Inflammatory macrophage (primary cell): Measurements from ENCODE around the gene NCOA1.
"Not testable (repeated sequence)": the region's sequence is repeated elsewhere in the genome, so short reads cannot be mapped to it uniquely, and the experiment has no call there.

Source experiments
- DNase-seq, 2 donors: peaks; one replicate each; pipeline ENCODE4 v3.0.0-alpha.2; 2020 to 2022

NCOA1 gene

DNA sequence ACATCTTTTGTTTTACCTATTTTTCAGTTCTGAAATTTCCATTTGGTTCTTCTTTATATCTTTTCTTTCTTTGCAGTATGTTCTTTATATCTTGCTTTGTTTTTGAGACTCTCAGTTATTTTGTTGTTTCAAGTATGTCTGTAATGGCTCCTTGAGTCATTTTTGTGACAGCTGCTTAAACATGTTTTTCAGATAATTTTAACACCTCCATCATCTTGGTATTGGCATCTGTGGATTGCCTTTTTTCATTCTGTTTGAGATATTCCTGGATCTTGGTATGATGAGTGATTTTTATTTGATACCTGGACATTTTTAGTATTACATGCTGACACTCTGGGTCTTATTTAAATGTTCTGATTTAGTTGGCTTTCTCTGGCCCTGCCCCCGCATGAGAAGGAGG is 89.5 kb downstream of the NCOA1 start:
- DNase-seq: no peak

DNA sequence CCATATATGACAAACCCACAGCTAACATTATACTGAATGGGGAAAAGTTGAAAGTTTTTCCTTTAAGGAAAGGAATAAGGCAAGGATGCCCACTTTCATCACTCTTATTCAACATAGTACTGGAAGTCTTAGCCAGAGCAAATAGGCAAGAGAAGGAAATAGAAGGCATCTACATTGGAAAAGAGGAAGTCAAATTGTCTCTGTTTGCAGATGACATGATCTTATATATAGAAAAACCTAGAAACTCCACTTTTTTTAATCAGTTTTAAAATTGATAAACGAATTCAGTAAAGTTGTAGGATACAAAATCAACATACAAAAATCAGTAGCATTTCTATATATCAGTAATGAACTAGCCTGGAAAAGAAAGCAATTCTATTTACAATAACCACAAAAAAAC is 90.9 kb downstream of the NCOA1 start:
- DNase-seq: not testable (repeated sequence)

DNA sequence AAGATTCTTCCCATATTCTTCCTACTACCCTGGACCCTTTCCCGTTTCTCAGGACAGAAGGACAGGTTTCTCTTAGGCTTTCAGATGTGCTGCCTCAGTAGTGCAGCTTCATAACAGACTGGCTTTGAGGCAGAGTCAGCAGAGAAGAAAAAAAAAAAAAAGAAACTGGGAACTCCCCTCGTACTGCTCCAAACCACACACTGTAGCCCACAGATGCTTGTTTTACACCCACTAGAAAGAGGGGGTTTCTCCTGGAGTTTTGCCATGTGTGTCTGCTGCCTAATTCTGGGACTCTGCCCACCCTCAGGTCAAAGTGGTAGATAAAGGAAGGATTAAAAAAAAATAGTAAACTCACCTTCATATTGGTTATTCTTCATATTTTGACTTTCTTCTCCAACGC is 95.9 kb downstream of the NCOA1 start:
- DNase-seq: no peak

DNA sequence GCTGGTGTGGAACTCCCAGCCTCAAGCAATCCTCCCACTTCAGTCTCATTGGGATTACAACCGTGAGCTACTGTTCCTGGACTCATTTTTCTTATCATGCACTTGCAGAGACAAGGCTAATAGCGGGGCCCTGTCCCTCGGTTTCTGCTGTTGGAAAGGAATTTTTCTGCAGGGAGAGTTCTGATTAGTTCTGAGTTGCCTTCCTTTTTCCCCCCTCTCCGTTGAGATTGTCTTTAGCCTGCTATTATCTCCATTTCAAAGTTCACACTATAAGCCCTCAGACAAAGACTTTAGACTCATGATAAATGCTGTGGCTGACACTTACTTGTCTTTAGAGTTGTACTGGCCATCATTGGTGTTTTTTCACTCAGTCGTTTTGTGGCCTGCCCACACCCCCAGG is 97.2 kb downstream of the NCOA1 start:
- no peak for DNase-seq

DNA sequence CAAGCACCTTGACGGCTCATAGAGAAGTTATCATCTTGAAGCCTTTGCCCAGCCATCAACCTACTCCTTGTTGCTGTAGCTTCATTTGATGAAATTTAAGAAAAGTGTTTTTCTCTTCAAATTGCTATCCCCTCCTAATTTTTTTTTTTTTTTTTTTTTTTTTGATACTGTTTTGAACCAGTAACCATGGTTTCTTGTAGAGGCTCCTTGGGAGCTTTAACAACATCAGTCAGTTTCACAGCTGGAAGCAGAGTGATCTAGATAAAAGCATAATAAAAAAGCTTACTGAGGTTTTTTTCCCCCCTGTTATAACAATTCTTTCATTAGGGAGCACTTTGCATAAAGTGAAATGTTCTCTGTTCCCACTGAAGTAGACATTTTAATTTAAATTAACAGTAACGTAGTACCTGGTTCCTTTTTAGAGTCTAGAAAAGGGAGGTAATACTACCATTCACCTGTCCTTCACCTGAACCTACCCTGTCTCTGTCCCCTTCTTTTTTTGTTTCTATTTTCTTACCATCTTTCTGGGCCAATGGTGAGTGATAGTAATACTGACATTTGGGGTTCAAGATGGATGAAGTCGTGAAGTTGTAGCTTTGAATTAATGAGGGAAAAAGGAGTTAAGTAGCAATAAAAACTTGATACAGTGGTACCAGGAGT is 101.5 kb downstream of the NCOA1 start:
- DNase-seq: no peak

DNA sequence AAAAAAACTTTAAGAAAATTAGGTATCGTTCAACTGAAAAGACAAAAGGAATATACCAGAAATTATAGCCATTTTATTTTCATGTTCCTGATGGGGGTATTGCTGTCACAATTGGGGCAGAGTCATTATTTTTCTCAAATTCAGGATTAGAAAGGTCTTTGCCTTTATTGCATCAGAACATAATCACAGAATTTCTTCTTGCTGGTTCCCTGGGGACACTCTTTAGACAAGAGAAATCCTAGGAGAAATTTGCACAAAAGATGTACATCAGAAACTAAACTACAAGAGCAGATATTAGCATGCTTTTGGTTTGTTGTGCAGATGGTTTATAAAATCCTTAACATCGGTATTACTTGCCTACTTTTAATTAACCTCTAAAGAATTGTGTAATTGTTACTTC is 103.2 kb downstream of the NCOA1 start:
- no peak for DNase-seq

DNA sequence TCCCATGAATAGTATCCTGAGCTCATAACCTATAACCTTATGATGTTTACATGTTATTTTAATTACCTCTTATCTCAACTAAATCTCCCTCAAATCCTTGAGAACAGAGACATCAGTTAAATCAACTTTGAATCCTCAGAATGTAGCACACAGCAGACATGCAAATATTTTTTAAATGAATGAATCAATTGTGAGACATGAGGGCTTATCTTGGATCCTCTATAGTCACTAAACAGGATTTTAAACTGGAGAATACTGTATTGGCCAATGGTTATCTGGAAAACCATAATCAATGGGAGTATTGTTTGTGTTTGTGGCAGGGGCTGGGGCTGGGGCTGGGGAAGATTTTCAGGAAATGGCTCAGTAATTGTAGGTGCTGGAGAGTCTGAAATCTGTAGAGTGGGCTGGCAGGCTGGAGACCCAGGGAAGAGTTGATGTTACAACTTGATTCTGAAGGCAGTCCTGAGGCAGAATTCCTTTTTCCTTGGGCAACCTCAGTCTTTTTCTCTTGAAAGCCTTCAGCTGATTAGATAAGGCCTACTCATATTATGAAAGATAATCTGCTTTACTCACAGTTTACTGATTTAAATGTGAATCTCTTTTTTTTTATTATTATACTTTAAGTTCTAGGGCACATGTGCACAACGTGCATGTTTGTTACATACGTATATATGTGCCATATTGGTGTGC is 106.3 kb downstream of the NCOA1 start:
- DNase-seq: no peak

DNA sequence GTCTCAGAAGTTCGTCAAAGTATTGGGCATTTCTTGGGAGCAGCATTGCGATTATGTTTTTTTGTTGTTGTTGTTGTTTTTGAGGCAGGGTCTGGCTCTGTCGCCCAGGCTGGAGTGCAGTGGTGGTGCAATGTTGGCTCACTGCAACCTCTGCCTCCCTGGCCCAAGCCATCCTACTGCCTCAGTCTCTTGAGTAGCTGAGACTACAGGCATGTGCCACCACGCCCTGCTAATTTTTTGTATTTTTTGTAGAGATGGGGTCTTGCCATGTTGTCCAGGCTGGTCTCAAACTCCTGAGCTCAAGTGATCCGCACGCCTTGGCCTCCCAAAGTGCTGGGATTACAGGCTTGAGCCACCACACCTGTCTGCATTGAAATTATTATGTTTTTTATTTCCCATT is 109.1 kb downstream of the NCOA1 start:
- not testable (repeated sequence) for DNase-seq

DNA sequence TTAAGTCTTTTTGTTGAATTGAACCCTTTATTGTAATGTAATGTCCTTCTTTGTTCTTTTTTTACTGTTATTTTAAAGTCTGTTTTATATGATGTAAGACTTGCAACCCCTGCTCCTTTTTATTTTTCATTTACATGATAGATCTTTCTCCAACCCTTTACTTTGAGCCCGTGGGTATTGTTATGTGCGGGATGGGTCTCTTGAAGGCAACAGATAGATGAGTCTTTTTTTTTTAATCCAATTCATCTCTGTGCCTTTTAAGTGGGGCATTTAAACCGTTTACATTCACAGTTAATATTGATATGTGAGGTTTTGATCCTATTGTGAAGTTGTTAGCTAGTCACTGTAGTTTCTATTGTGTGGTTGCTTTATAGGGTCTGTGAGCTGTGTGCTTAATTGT is 120.6 kb downstream of the NCOA1 start:
- DNase-seq: no peak

DNA sequence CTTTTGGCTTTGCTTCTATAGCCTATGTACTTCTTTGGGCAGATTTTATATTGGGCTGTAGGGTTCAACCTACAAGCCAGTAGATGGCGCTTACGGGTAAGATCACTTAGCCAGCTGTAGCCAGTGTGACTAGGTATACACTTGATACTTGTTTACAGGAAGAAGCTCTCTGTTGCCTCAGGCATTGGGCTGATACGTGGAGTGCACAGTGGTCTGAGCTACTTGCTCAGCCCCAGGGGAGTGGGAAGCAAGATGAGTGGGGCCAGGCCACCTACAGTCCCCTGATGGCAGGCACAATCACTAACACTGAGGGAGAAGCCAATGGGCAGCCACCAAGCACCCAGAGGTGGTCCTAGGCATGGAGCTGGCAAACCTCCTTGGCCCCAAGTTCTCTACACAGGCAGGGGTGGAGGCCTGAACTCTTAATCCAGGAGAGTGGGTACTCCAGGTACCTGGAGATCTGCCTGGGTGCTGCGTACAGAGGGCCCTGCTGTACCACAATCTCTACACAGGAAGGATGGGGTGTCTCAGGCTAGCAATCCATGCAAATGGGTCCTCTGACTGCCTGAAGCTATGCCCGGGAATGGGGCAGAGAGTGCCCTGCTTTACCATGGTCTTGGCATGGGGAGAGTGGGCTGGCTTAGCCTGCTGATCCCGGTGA is 122.2 kb downstream of the NCOA1 start:
- peak; percentile 55 to 56 for DNase-seq

DNA sequence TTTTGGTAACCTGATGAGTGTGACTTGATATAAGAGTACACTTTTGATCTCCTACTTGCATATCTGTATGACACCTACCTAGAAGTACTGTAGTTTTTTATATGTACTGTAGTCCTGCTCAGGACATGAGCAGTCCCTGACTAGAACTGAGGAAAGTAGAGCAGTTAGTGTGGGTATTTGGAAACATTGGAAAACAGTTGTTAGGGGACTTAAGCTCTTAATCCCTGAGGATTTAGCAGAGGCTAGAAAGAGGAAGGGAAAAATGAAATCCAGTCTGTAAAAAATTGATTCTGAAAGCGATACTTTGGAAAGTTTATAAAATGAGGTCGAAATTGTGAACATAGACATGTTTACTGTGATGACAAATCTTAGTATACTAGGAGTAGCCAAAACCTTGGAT is 125.6 kb downstream of the NCOA1 start:
- DNase-seq: no peak

DNA sequence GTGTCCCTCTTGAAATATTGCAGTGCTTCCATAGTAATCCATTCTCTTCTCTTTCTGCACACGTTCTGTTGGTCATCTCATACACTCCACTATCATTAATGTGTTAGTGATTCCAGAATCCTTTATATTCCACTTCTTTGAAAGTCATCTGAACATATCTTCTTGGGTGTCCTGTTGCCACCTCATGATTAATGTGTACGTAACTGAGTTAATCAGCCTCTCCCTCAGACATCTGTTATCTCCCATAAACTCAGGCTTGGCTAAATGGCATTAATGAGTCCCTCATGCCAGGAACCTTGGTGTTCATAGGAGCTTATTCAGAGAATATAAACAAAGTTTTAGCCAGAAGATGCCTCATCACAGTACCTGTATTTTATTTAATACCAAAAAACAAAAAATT is 126.4 kb downstream of the NCOA1 start:
- DNase-seq: no peak

DNA sequence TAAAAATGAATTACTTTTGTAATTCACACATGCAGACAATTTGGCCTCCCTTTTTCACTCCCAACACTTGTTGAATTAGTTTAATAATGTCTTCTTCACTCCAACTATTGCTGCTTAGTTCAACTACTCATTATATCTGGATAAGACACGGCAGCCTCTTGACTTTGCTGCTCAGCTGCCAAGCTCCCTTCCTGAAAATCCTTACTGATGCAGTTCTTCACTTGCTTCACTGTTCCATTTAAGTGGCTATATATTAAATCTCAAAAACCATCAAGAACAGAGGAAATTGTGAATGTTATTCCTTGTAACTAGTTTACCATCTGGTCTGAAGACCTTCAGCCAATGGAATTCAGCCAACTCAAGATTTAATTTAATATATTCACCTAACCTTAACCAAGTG is 127.1 kb downstream of the NCOA1 start:
- DNase-seq: no peak

DNA sequence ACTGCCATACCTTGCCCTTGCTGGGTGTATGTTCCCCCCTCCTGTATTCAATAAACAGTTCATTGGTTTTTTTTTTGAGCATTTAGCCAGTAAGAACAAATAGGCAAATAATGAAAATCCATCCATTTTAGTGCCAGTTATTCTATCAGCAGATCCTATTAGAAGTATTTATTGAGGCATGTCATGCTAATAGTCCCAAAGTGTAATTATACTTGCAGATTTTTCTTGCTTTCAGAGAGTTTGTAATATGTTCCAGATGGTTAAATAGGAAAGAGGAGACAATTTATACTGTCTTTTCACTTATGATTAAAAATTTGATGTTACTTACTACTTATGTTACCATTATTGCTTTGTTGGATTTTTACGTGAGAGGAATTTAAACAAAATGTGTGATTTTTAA is 127.6 kb downstream of the NCOA1 start:
- DNase-seq: no peak

DNA sequence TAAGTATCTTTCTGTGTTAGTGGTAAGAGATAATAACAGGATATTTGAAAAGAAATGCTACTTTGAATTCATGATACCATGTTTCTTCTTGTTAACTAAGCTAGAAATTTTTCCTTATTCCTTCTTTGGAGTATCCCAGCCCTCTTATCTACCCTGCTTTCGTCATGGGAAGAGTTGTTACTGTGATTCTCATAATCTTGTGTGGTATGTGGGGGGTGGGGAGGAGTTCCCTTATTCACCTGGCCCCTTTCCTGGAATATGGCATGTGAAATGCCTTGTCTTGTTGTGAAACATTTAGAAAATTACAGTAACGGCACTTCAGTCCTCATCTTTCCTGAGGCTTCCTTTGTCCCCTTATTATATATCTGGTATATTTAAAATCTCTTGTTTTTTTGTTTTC is 129.9 kb downstream of the NCOA1 start:
- no peak for DNase-seq

DNA sequence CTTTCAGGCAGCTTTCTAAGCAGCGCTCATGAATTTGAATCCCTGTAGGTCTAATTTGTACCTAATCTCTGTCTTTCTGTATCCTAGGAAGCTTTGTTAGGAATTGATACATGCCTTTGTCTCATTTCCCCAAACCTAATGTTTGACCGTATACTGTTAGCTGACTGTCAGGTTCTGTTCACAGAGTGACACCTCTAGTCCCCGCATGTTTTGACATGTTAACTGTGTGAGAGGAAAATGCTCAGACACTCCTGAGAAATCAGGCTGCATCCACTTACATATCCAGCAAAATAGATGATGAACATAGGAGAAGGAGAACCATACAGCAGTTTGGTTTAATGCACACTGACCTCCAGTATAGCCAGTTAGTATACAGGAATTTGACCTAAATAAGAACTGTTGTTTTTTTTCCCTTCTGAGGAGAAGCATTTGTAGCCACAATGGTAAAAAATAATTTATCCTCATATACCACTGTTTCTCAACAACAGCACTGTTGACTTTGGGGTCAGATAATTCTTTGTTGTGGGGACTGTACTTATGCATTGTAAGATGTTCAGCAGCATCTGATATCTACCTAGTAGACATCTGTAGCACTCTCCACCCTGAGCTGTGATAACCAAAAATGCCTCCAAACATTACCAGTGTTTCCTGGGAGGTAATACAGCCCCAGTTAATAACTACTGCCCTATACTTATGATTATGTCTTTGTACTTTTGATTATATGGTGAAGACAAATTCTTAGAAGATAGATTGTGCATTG is 130.9 kb downstream of the NCOA1 start:
- no peak for DNase-seq

DNA sequence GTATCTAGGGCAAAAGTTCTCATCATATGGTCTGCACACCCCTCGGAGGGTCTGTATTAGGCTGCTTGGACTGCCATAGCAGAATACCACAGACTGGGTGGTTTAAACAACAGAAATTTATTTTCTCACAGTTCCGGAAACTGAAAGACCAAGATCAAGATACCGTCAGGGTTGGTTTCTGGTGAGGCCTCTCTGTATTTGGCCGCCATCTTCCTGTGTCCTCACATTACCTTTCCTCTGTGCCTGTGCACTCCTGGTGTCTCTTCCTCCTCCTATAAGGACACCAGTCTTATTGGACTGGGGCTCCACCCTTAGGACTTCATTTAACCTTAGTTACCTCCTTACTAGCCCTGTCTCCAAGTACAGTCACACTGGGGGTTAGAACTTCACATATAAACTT is 132.5 kb downstream of the NCOA1 start:
- DNase-seq: no peak

DNA sequence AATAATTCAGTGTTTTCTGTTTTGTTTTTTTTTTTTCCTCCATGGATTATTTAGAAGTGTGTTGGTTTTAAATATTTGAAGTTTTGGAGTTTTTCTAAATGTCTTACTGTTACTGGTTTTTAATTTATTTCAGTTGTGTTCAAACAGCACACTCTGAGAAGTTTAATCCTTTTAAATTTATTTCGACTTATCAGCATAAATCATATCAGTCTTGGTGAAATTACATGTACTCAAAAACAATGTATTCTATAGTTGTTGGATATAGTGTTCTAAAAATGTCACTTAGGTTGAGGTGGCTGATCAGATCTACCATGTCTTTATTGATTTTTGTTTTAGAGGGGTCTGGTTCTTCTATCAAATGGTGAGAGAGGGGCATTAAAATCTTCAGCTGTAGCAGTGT is 134.7 kb downstream of the NCOA1 start:
- DNase-seq: no peak

DNA sequence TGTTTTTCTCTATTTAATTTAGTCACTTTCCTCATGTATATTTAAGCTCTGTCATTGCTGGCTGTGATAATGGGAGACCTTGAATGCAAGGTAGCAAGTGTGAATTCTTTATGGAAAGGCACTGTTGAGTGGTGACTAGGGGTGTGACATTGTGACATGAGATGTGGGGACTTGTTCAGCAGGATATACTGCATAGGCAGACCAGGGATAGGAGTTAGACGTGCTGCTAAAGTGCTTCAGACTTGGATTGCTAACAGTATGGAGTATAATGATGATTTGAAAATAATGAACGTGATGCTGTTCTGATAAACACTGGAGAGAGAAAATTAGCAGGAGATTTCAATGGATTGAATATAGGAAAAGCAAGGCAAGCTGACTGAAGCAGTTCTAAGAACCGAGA is 135.1 kb downstream of the NCOA1 start:
- no peak for DNase-seq

DNA sequence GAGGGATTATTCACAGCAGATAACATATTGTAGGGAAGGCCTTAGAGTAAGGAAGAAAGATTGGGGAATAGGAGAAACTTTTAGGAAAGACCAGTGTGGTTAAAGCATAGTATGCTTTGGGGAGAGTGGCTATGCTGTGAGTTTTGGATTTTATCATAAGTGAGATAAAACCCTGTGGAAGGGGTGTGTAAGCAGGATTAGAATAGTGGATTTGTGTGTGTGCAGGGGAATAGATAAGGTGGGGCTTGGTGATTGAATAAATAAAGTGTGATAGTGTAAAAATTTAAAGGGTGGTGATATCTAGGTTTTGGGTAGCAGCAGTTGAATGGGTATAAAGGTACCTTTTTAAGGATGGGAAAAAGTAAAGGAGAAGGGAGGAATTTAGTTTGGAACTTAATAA is 137.7 kb downstream of the NCOA1 start:
- DNase-seq: no peak

DNA sequence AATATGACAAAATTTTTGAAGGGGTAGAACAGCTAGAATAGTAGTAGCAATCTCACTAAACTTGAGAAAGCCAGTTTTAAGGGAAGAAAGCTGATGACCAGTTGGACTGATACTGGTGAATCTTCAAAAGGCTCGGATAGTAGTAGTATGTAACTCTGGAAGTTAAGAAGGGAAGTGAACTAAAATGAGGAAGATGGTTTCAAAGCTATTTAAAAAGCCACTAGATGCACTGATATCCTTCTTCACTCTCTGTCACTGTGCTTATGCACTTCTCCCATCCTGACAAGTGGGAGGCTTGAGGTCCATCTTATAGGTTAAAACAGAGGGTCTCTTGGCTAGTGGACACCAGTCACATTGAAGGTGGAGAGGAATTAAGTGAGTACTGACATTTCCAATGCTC is 141.1 kb downstream of the NCOA1 start:
- peak; percentile 33 to 68 for DNase-seq

DNA sequence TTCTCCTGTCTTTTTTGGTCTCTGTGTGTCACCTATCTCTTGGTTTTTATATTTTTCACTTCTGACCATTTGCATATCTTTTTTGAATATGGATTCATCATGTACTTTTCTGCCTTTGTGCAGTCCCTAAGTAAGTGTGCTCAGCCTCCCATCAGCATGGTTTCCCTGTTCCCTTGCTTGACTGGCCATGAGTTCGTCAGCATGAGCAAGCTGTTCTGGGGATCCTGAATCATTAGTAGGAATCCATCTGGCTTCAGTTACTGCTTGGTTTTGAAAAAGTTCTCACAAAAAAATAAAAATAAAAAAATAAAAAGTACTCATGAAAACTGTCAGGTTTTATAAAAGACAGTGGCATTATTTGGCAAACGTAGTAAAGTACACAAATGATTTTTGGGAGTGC is 144.1 kb downstream of the NCOA1 start:
- DNase-seq: no peak

DNA sequence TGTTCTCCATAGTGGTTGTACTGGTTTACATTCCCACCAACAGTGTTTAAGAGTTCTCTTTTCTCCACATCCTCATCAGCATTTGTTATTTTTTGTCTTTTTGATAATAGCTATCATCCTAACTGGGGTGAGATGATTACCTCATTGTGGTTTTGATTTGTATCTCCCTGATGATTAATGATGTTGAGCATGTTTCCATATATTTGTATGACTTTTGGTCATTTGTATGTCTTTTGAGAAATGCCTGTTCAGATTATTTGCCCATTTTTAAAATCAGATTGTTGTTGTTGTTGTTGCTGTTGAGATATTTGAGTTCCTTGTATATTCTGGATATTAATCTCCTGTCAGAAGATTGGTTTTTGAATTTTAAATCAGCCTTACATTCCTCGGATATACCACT is 147.5 kb downstream of the NCOA1 start:
- DNase-seq: no peak

DNA sequence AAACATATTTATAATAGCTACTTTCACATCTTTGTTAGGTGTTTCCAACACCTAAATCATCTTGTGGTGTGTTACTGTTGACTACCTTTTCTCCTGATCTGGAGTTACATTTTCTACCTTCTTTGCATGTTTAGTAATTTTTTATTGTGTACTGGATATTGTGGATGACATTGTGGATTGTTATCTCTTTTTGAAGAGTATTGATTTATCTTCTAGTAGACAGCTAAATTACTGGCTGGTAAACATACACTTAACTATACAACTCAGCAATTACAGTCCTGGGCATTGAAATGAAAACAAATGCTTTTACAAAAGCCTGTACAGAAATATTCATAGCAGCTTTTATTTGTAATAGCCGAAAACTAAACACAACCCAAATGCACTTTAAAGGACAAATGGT is 151.3 kb downstream of the NCOA1 start:
- no peak for DNase-seq
